OCI-LY1 (cell line): ENCODE data around the gene EPS8L2.
A peak's percentile ranks its signal among the peaks of the same experiment; 100 is the strongest.

ENCODE experiments used
- H2AFZ ChIP-seq: fragments of 200-600 bp; sonication (generic), shearing (Covaris generic); 2 replicates; pipeline ENCODE4 v1.6.0; 2014; ENCODE audit warnings: antibody characterized with exemption, mild to moderate bottlenecking, low read length
- H3F3A ChIP-seq: fragments of 200-600 bp; sonication (generic), shearing (Covaris generic); 2 replicates; pipeline ENCODE4 v1.6.0; 2014; ENCODE audit warnings: mild to moderate bottlenecking, antibody characterized with exemption, low read length, moderate library complexity; ENCODE audit not compliant: insufficient read depth
- H3K27ac ChIP-seq: fragments of 200-600 bp; sonication (generic); 2 replicates; pipeline ENCODE4 v1.5.1; 2014; ENCODE audit warnings: low read length, mixed run types, mild to moderate bottlenecking, low read depth; ENCODE audit not compliant: poor library complexity, severe bottlenecking
- H3K27me3 ChIP-seq: fragments of 200-600 bp; sonication (generic); 2 replicates; pipeline ENCODE4 v1.6.0; 2014; ENCODE audit warnings: antibody characterized with exemption, mild to moderate bottlenecking, low read length, moderate library complexity; ENCODE audit not compliant: insufficient read depth
- H3K36me3 ChIP-seq: fragments of 200-600 bp; sonication (generic); 2 replicates; pipeline ENCODE4 v1.6.1; 2014; ENCODE audit warnings: mild to moderate bottlenecking, antibody characterized with exemption, low read length, moderate library complexity, mixed read lengths; ENCODE audit not compliant: insufficient read depth
- H3K4me1 ChIP-seq: fragments of 200-600 bp; sonication (generic); 2 replicates; pipeline ENCODE4 v1.5.1; 2014; ENCODE audit warnings: mild to moderate bottlenecking, low read length, moderate library complexity; ENCODE audit not compliant: insufficient read depth, severe bottlenecking
- H3K4me2 ChIP-seq: fragments of 200-600 bp; sonication (generic), shearing (Covaris generic); 2 replicates; pipeline ENCODE4 v1.6.1; 2014; ENCODE audit warnings: low read length
- H3K4me3 ChIP-seq: fragments of 200-600 bp; sonication (generic); 2 replicates; pipeline ENCODE4 v1.5.1; 2014; ENCODE audit warnings: low read length, low read depth, mild to moderate bottlenecking, mixed read lengths; ENCODE audit not compliant: poor library complexity, severe bottlenecking
- H3K79me2 ChIP-seq: fragments of 200-600 bp; shearing (Covaris generic); 2 replicates; pipeline ENCODE4 v1.6.1; 2016; ENCODE audit warnings: mixed run types, low read length, mixed read lengths; ENCODE audit not compliant: insufficient read depth
- H3K9ac ChIP-seq: fragments of 200-600 bp; sonication (generic), shearing (Covaris generic); 2 replicates; pipeline ENCODE4 v1.6.1; 2014; ENCODE audit warnings: mild to moderate bottlenecking, low read length, mixed read lengths
- H3K9me2 ChIP-seq: fragments of 200-600 bp; sonication (generic), shearing (Covaris generic); 2 replicates; pipeline ENCODE4 v1.6.1; 2014; ENCODE audit warnings: low read depth, mild to moderate bottlenecking, low read length, mixed read lengths
- H3K9me3 ChIP-seq: fragments of 200-600 bp; shearing (Covaris generic); 2 replicates; pipeline ENCODE4 v1.6.1; 2014; ENCODE audit warnings: low read length, mixed read lengths
- H4K20me1 ChIP-seq: fragments of 200-600 bp; sonication (generic), shearing (Covaris generic); 2 replicates; pipeline ENCODE4 v1.6.0; 2016; ENCODE audit warnings: mild to moderate bottlenecking, low read length; ENCODE audit not compliant: insufficient read depth
- CTCF ChIP-seq: fragments of 200-600 bp; sonication (generic), shearing (Covaris generic); IDR thresholded peaks from 2 replicates; pipeline ENCODE4 v1.5.1; 2017; ENCODE audit warnings: mild to moderate bottlenecking, antibody characterized with exemption, low read length, moderate library complexity, mixed read lengths
- EZH2 ChIP-seq: fragments of 200-600 bp; sonication (generic), shearing (Covaris generic); IDR thresholded peaks from 2 replicates; pipeline ENCODE4 v1.8.0; 2017; ENCODE audit warnings: borderline replicate concordance, mixed run types, mild to moderate bottlenecking, antibody characterized with exemption, low read length, moderate library complexity, mixed read lengths

EPS8L2 gene

DNA sequence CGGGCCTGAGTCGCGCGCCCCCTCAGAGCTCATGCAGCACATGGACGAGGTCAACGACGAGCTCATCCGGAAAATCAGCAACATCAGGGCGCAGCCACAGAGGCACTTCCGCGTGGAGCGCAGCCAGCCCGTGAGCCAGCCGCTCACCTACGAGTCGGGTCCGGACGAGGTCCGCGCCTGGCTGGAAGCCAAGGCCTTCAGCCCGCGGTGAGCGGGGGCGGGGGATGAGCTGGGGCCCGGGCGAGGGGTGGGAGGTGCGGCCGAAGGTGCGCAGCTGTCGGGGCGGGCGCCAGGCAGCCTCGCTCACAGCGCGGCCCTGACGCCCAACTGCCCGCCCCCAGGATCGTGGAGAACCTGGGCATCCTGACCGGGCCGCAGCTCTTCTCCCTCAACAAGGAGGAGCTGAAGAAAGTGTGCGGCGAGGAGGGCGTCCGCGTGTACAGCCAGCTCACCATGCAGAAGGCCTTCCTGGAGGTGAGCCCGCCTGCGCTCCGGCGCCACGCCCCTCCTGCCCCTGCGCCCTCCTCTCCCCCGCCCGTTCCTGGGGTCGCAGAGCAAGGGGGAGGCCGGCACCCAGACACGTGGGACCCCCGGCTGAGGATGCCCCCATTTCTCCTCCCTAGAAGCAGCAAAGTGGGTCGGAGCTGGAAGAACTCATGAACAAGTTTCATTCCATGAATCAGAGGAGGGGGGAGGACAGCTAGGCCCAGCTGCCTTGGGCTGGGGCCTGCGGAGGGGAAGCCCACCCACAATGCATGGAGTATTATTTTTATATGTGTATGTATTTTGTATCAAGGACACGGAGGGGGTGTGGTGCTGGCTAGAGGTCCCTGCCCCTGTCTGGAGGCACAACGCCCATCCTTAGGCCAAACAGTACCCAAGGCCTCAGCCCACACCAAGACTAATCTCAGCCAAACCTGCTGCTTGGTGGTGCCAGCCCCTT lies 20.5 kb downstream of the EPS8L2 start:
- Histone ChIP-seq H3K9ac (peak overlapping the region; percentile 74), H3K9me2 (no peaks in the 10 kb centered on the region), H2AFZ (no peak overlapping the region), H3K4me3 (peak overlapping the region; percentile 66), H3K9me3 (no peaks in the 10 kb centered on the region), H3K4me2 (peak overlapping the region; percentile 69), H3K27ac (peak overlapping the region; percentile 57), H4K20me1 (no peaks in the 10 kb centered on the region), H3F3A (0 out of 2 replicates have a peak, but pooled peaks cover 5% of the 10 kb centered on the region), H3K4me1 (peaks cover 47% of the 10 kb centered on the region), H3K27me3 (peaks cover 4% of the 10 kb centered on the region; the same call in 1 of the 2 replicates), H3K36me3 (no peaks in the 10 kb centered on the region), H3K79me2 (no peaks in the 10 kb centered on the region)
- TF ChIP-seq CTCF, result no peak
- TF ChIP-seq EZH2, result no peak

- Histone ChIP-seq H4K20me1 (no peaks in the 10 kb centered on the region), H3K27ac (peak overlapping the region; percentile 57), H3F3A (0 out of 2 replicates have a peak, but pooled peaks cover 5% of the 10 kb centered on the region), H3K9me2 (no peaks in the 10 kb centered on the region), H3K27me3 (peaks cover 4% of the 10 kb centered on the region; the same call in 1 of the 2 replicates), H3K79me2 (no peaks in the 10 kb centered on the region), H3K4me3 (no peak overlapping the region), H3K9ac (no peak overlapping the region; the same call in 1 of the 2 replicates), H3K36me3 (no peaks in the 10 kb centered on the region), H3K9me3 (no peaks in the 10 kb centered on the region), H3K4me2 (peak overlapping the region; percentile 69), H2AFZ (no peak overlapping the region), H3K4me1 (peaks cover 40% of the 10 kb centered on the region)
- no peak for TF ChIP-seq CTCF
- TF ChIP-seq EZH2, result no peak
Measured at GRCh38 chr11:727281-727701, 21.3 kb downstream of the EPS8L2 start.

DNA sequence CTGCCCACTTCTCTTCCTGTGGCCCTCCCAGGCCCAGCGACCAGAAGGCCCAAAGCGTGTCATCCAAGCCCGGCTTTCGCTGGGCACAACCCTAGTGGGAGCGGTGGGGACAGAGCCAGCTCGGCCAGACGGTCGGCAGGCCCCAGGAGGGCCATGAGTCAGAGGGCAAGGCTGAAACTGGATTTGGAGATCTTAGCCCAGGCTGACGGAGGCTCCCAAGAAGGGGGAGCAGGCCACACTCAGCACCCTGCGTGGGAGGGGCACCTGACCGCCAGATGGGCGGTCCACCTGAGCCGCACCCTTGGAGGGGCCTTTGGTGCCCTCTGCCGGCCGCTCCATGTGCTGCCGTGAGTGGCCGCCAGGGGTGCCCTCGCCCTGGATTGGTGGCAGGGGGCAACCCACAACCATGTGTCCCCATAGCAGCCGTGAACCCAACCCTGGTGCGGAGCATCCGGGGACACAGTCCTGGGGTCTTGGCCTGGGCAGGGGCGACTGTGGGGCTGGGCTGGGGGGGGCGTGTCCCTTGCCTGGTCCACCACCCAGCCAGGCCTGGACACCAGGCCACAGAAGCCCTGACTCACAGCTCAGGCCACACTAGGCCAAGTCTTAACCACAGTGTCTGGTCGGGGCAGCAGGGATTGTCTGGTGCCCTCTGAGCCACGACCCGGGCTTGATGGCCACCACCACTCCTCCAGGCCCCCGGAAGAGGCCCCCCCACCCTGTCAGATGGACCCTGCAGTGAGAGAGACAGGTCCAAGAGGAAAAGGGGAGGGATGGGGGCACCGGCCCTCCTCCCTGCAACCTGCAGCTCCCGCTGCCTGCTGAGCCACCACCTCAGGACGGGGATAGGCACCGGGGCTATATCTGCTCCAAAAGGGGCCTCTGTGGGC lies 22.1 kb downstream of the EPS8L2 start:
- H3K9me2 ChIP-seq, result no peaks in the 10 kb centered on the region
- H3K36me3 ChIP-seq, result no peaks in the 10 kb centered on the region
- no peak overlapping the region for H2AFZ ChIP-seq
- no peak overlapping the region for H3K4me3 ChIP-seq
- H3K79me2 ChIP-seq, result no peaks in the 10 kb centered on the region
- H3K4me1 ChIP-seq, result peaks cover 36% of the 10 kb centered on the region
- 0 out of 2 replicates have a peak, but pooled peaks cover 5% of the 10 kb centered on the region for H3F3A ChIP-seq
- peaks cover 4% of the 10 kb centered on the region; the same call in 1 of the 2 replicates for H3K27me3 ChIP-seq
- no peaks in the 10 kb centered on the region for H4K20me1 ChIP-seq
- H3K9ac ChIP-seq, result no peak overlapping the region
- H3K9me3 ChIP-seq, result no peaks in the 10 kb centered on the region
- H3K4me2 ChIP-seq, result no peak overlapping the region
- TF ChIP-seq CTCF (peak; percentile 97), EZH2 (no peak)
- H3K27ac ChIP-seq, result no peak overlapping the region
